Astrocyte (in vitro differentiated cells and primary cell): Measurements from ENCODE around the gene INTS7. TPM values are rescaled to one million over a fixed set of nuclear protein-coding genes. Genes with fewer than 3 reads are reported as not detected.

ENCODE experiments used
- DNase-seq: peaks from one replicate; pipeline ENCODE4 v3.0.0-alpha.2; 2010; ENCODE audit warnings: low read depth
- FAIRE-seq: peaks from 2 replicates; lab custom pipeline; 2011; peaks lifted over from hg19 to GRCh38; lab: Jason Lieb, UNC
- H2AFZ ChIP-seq: 2 replicates; pipeline ENCODE4 v1.6.0; 2012; ENCODE audit warnings: low read depth, low read length, inconsistent platforms
- H3K27ac ChIP-seq: 2 replicates; pipeline ENCODE4 v1.5.1; 2011; ENCODE audit warnings: low read depth, low read length, inconsistent platforms
- H3K27me3 ChIP-seq: 2 replicates; pipeline ENCODE4 v1.6.0; 2011; ENCODE audit warnings: low read length, inconsistent platforms; ENCODE audit not compliant: insufficient read depth
- H3K36me3 ChIP-seq: 2 replicates; pipeline ENCODE4 v1.5.1; 2011; ENCODE audit warnings: low read length, inconsistent platforms; ENCODE audit not compliant: insufficient read depth
- H3K4me1 ChIP-seq: 2 replicates; pipeline ENCODE4 v1.5.1; 2011; ENCODE audit warnings: low read length, inconsistent platforms; ENCODE audit not compliant: insufficient read depth
- H3K4me2 ChIP-seq: 2 replicates; pipeline ENCODE4 v1.6.0; 2012; ENCODE audit warnings: low read length, inconsistent platforms
- H3K4me3 ChIP-seq: 2 replicates; pipeline ENCODE4 v1.5.1; 2011; ENCODE audit warnings: low read depth, mild to moderate bottlenecking, low read length, inconsistent platforms; ENCODE audit not compliant: insufficient read depth
- H3K79me2 ChIP-seq: 2 replicates; pipeline ENCODE4 v1.6.0; 2012; ENCODE audit warnings: mild to moderate bottlenecking, low read length, inconsistent platforms; ENCODE audit not compliant: insufficient read depth
- H3K9ac ChIP-seq: 2 replicates; pipeline ENCODE4 v1.6.0; 2012; ENCODE audit warnings: mild to moderate bottlenecking, low read length, inconsistent platforms
- H3K9me3 ChIP-seq: 2 replicates; pipeline ENCODE4 v1.5.1; 2012; ENCODE audit warnings: low read depth, mild to moderate bottlenecking, low read length, inconsistent platforms; ENCODE audit not compliant: insufficient read depth
- H4K20me1 ChIP-seq: 2 replicates; pipeline ENCODE4 v1.6.0; 2012; ENCODE audit warnings: low read length, inconsistent platforms; ENCODE audit not compliant: insufficient read depth
- H3K27ac Mint-ChIP-seq: one replicate; pipeline ENCODE4 v1.8.0; 2021; ENCODE audit warnings: mild to moderate bottlenecking, mixed read lengths; ENCODE audit not compliant: unreplicated experiment
- H3K27me3 Mint-ChIP-seq: one replicate; pipeline ENCODE4 v1.8.0; 2021; ENCODE audit warnings: low read depth, mixed read lengths; ENCODE audit not compliant: unreplicated experiment
- H3K36me3 Mint-ChIP-seq: one replicate; pipeline ENCODE4 v1.8.0; 2021; ENCODE audit warnings: low read depth, mixed read lengths; ENCODE audit not compliant: unreplicated experiment
- H3K4me1 Mint-ChIP-seq: one replicate; pipeline ENCODE4 v1.8.0; 2021; ENCODE audit warnings: low read depth, mixed read lengths; ENCODE audit not compliant: unreplicated experiment
- H3K4me3 Mint-ChIP-seq: one replicate; pipeline ENCODE4 v1.8.0; 2021; ENCODE audit warnings: mild to moderate bottlenecking, moderate library complexity, mixed read lengths; ENCODE audit not compliant: unreplicated experiment
- H3K9me3 Mint-ChIP-seq: one replicate; pipeline ENCODE4 v1.8.0; 2021; ENCODE audit warnings: mild to moderate bottlenecking, mixed read lengths; ENCODE audit not compliant: unreplicated experiment
- CTCF ChIP-seq: IDR thresholded peaks from 2 replicates; pipeline ENCODE4 v1.5.1; 2011; ENCODE audit warnings: low read depth, mild to moderate bottlenecking, inconsistent platforms, low read length, moderate library complexity; ENCODE audit not compliant: insufficient read depth
- EZH2 ChIP-seq: IDR thresholded peaks from 2 replicates; pipeline ENCODE4 v1.6.1; 2012; ENCODE audit warnings: mild to moderate bottlenecking, low read length, inconsistent platforms; ENCODE audit not compliant: insufficient read depth
- total RNA-seq: library from RNA; stranded (reverse); gene quantifications from 2 replicates; pipeline ENCODE4 v1.2.1, GENCODE V29; 2021

INTS7 gene
- total RNA-seq, 1 donor from 2014 or later: 14.7 TPM

GRCh38 chr1:211915924-211916323, 119.4 kb downstream of the INTS7 start:
- Mint-ChIP-seq H3K9me3 (no peaks in the 10 kb centered on the region), H3K27ac (no peak overlapping the region), H3K4me3 (no peak overlapping the region), H3K36me3 (no peaks in the 10 kb centered on the region), H3K4me1 (peaks cover 30% of the 10 kb centered on the region), H3K27me3 (no peaks in the 10 kb centered on the region)
- peaks cover 13% of the 10 kb centered on the region for H3K4me1 ChIP-seq
- H3K36me3 ChIP-seq: no peaks in the 10 kb centered on the region
- H3K9me3 ChIP-seq: no peaks in the 10 kb centered on the region
- H2AFZ ChIP-seq: no peak overlapping the region
- DNase-seq: no peak
- no peak overlapping the region for H3K4me3 ChIP-seq
- no peaks in the 10 kb centered on the region for H3K79me2 ChIP-seq
- H3K27ac ChIP-seq: no peak overlapping the region
- no peaks in the 10 kb centered on the region for H3K27me3 ChIP-seq
- H3K4me2 ChIP-seq: no peak overlapping the region
- no peak overlapping the region for H3K9ac ChIP-seq
- H4K20me1 ChIP-seq: no peaks in the 10 kb centered on the region
- TF ChIP-seq CTCF (no peak), EZH2 (no peak)
- FAIRE-seq: no peak

GRCh38 chr1:211912844-211913432, 122.4 kb downstream of the INTS7 start:
- FAIRE-seq: no peak
- DNase-seq: no peak
- no peaks in the 10 kb centered on the region for H3K27me3 ChIP-seq
- H3K27me3 Mint-ChIP-seq: peaks cover 4% of the 10 kb centered on the region
- TF ChIP-seq EZH2 (no peak), CTCF (no peak)
- no peaks in the 10 kb centered on the region for H4K20me1 ChIP-seq
- no peak overlapping the region for H3K4me3 Mint-ChIP-seq
- no peak overlapping the region for H3K27ac Mint-ChIP-seq
- H3K4me2 ChIP-seq: no peak overlapping the region
- no peak overlapping the region for H3K4me3 ChIP-seq
- H2AFZ ChIP-seq: no peak overlapping the region
- peaks cover 2% of the 10 kb centered on the region for H3K9me3 Mint-ChIP-seq
- no peak overlapping the region for H3K27ac ChIP-seq
- H3K9ac ChIP-seq: no peak overlapping the region
- H3K79me2 ChIP-seq: no peaks in the 10 kb centered on the region
- peaks cover 18% of the 10 kb centered on the region for H3K4me1 Mint-ChIP-seq
- H3K36me3 Mint-ChIP-seq: no peaks in the 10 kb centered on the region
- H3K4me1 ChIP-seq: no peaks in the 10 kb centered on the region
- H3K36me3 ChIP-seq: no peaks in the 10 kb centered on the region
- H3K9me3 ChIP-seq: no peaks in the 10 kb centered on the region

GRCh38 chr1:211912038-211912437, 123.3 kb downstream of the INTS7 start:
- Histone ChIP-seq H3K4me1 (no peaks in the 10 kb centered on the region), H3K36me3 (no peaks in the 10 kb centered on the region), H3K4me2 (peak overlapping the region; percentile 33), H4K20me1 (no peaks in the 10 kb centered on the region), H3K27me3 (no peaks in the 10 kb centered on the region), H2AFZ (no peak overlapping the region), H3K9me3 (no peaks in the 10 kb centered on the region), H3K9ac (no peak overlapping the region), H3K4me3 (no peak overlapping the region), H3K27ac (no peak overlapping the region), H3K79me2 (no peaks in the 10 kb centered on the region)
- Mint-ChIP-seq H3K27me3 (peaks cover 4% of the 10 kb centered on the region), H3K4me1 (peaks cover 11% of the 10 kb centered on the region), H3K27ac (no peak overlapping the region), H3K9me3 (peaks cover 2% of the 10 kb centered on the region), H3K4me3 (no peak overlapping the region), H3K36me3 (no peaks in the 10 kb centered on the region)
- no peak for FAIRE-seq
- TF ChIP-seq EZH2 (no peak), CTCF (no peak)
- peak; percentile 53 for DNase-seq
